ENCODE data around the gene PERM1.

DNA sequence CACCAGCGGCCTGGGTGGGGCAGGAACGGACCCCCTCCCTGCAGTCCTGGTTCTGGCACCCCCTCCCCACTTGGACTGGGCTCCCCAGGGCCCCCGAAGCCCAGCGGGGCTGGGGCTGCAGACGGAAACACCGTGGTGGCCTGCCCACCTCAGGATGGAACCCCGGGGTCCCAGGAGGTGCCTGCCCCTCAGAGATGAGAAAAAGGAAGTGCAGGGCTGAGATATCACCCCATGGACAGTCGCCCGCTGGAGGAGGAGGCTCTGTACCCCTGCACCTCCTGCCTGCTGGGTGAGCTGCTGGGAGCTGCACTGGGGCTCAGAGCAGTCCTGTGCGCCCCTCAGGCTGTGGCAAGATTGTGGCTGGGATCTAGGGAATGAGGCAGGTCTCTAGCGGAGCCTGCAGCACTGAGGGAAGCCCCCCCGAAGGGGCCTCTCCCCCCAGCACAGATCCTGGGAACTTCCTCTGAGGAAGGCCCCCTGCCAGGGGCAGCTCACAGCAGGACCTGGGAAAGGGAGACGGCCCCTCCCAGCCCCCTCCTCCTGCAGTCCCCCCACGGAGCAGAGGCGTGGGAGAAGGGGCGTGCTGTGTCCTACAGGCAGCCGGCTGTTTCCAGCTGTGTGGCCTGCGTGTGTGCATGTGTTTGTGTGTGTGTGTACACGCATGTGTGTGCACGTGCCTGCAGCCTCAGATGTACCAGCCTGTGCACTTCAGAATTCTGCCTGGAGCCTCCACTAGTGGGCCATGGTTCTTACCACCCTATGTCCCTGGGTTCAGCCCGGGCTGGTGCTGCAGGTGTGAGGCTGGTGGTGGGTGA is 44.9 kb upstream of the PERM1 start:
- TF ChIP-seq POLR2A (IDR thresholded peaks at IDR 0.05; ENCODE audit: low read length), result no peak
- TF ChIP-seq GATA1 (IDR thresholded peaks at IDR 0.05; ENCODE audit: low read depth, low read length), result no peak

Measured in erythroblast (primary cell).